B cell (primary cell): ENCODE data around the gene DIP2B.

Experiments
- EZH2 ChIP-seq: IDR thresholded peaks from 2 replicates; pipeline ENCODE4 v1.6.1; 2012; ENCODE audit warnings: borderline replicate concordance, low read depth, mild to moderate bottlenecking, moderate library complexity, low read length; ENCODE audit not compliant: insufficient read depth, poor library complexity, severe bottlenecking
- TF ChIP-seq, protein P1 (sequence below): fragments of 200-600 bp; IDR thresholded peaks from one replicate; pipeline ENCODE4 v1.8.0; 2022; ENCODE audit warnings: antibody characterized with exemption, mild to moderate bottlenecking

DNA sequence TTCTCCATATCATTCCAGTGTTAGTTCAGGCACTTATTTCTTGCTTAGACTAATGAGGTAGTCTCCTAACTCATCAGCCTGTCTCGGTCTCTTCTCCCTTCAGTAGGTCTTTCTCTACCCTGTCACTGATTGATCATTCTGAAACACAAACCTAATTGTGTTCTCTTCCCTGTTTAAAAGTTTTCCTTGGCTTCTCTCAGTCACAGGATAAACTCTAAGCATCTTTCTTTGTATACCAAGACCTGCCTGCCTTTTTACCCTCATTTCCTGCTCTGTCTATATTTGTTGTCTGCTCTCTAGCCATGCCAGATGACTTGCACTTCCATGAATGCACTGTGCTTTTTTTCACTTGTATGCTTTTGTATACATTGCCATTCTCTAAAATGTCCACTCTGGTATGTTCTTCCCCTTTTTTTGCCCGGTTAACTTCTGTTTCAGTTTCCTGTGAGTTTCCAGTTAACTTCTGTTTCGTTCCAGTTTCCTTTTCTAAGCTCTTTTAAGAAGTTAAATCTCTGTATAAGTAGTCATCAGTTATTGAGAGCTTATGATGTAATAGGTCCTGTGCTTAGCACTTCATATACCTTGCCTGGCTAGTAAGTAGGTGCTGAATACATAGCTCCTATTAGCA lies 12.8 kb downstream of the DIP2B start:
- TF ChIP-seq, protein P1, sequence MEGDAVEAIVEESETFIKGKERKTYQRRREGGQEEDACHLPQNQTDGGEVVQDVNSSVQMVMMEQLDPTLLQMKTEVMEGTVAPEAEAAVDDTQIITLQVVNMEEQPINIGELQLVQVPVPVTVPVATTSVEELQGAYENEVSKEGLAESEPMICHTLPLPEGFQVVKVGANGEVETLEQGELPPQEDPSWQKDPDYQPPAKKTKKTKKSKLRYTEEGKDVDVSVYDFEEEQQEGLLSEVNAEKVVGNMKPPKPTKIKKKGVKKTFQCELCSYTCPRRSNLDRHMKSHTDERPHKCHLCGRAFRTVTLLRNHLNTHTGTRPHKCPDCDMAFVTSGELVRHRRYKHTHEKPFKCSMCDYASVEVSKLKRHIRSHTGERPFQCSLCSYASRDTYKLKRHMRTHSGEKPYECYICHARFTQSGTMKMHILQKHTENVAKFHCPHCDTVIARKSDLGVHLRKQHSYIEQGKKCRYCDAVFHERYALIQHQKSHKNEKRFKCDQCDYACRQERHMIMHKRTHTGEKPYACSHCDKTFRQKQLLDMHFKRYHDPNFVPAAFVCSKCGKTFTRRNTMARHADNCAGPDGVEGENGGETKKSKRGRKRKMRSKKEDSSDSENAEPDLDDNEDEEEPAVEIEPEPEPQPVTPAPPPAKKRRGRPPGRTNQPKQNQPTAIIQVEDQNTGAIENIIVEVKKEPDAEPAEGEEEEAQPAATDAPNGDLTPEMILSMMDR: no peak
- no peak for TF ChIP-seq EZH2
